IMR-90 (cell line): ENCODE data around the gene GTPBP4. TPM values are rescaled to one million over a fixed set of nuclear protein-coding genes. Genes with fewer than 3 reads are reported as not detected.

ENCODE experiments used
- ATAC-seq: fragments of 200-7000 bp; cut with Tn5 transposase; 2 replicates; pipeline ENCODE4 v1.9.1; 2020; ENCODE audit warnings: low read depth, mild to moderate bottlenecking, moderate library complexity
- BruUV-seq: library from RNA; stranded (reverse); fragments of 400-500 nt; replicated peaks from 2 replicates; lab custom pipeline; 2021; lab: Mats Ljungman, UMichigan
- CTCF ChIA-PET: fragments of 300-600 bp; formaldehyde crosslinking; extraction: SDS; loops from one replicate; lab custom pipeline; 2021; ENCODE audit warnings: antibody characterized with exemption; lab: Yijun Ruan, JAX
- POLR2A ChIA-PET: fragments of 300-600 bp; sonication (Branson Sonifier 250); formaldehyde crosslinking; loops from one replicate; lab custom pipeline; 2022; ENCODE audit warnings: antibody characterized with exemption; ENCODE audit not compliant: unreplicated experiment; lab: Charles Lee
- DNase-seq: peaks from one replicate; pipeline ENCODE4 v3.0.0; 2013
- H2AFZ ChIP-seq: replicated peaks from 2 replicates; pipeline ENCODE3; 2013; ENCODE audit warnings: low read length, mild to moderate bottlenecking; ENCODE audit not compliant: poor library complexity
- H2AK5ac ChIP-seq: 2 replicates; pipeline ENCODE4 v1.6.1; 2013; ENCODE audit warnings: low read depth, low read length, inconsistent platforms
- H2AK9ac ChIP-seq: replicated peaks from 2 replicates; pipeline ENCODE3; 2013; ENCODE audit warnings: mild to moderate bottlenecking, low read depth, low read length, moderate library complexity; ENCODE audit not compliant: poor library complexity
- H2BK120ac ChIP-seq: 2 replicates; pipeline ENCODE4 v1.6.1; 2013; ENCODE audit warnings: low read depth, low read length, inconsistent platforms
- H2BK15ac ChIP-seq: 3 replicates; pipeline ENCODE4 v1.6.1; 2013; ENCODE audit warnings: low read depth, low read length, inconsistent platforms
- H2BK20ac ChIP-seq: 2 replicates; pipeline ENCODE4 v1.6.1; 2013; ENCODE audit warnings: low read depth, mild to moderate bottlenecking, inconsistent platforms, low read length, moderate library complexity
- H2BK5ac ChIP-seq: 2 replicates; pipeline ENCODE4 v1.6.1; 2013; ENCODE audit warnings: mild to moderate bottlenecking, low read depth, low read length, inconsistent platforms; ENCODE audit not compliant: poor library complexity, severe bottlenecking
- H3K14ac ChIP-seq: replicated peaks from 2 replicates; pipeline ENCODE4 v1.6.1; 2013; ENCODE audit warnings: low read depth, low read length, inconsistent platforms
- H3K18ac ChIP-seq: 2 replicates; pipeline ENCODE4 v1.6.1; 2013; ENCODE audit warnings: low read depth, low read length, control low read depth
- H3K23ac ChIP-seq: 2 replicates; pipeline ENCODE4 v1.6.1; 2013; ENCODE audit warnings: low read depth, low read length, inconsistent platforms
- H3K27ac ChIP-seq: 2 replicates; pipeline ENCODE4 v1.5.1; 2013; ENCODE audit warnings: mild to moderate bottlenecking, control low read depth, low read length; ENCODE audit not compliant: insufficient read depth
- H3K27me3 ChIP-seq: 2 replicates; pipeline ENCODE4 v1.6.1; 2013; ENCODE audit warnings: low read length; ENCODE audit not compliant: control insufficient read depth, insufficient read depth
- H3K36me3 ChIP-seq: 2 replicates; pipeline ENCODE4 v1.6.1; 2013; ENCODE audit warnings: low read length, mixed read lengths; ENCODE audit not compliant: control insufficient read depth, insufficient read depth
- H3K4ac ChIP-seq: 2 replicates; pipeline ENCODE4 v1.6.1; 2013; ENCODE audit warnings: low read depth, low read length, inconsistent platforms
- H3K4me1 ChIP-seq: 2 replicates; pipeline ENCODE4 v1.6.1; 2013; ENCODE audit warnings: low read length, mixed read lengths; ENCODE audit not compliant: control insufficient read depth, insufficient read depth
- H3K4me2 ChIP-seq: 2 replicates; pipeline ENCODE4 v1.6.1; 2013; ENCODE audit warnings: low read depth, mild to moderate bottlenecking, control low read depth, low read length, moderate library complexity
- H3K4me3 ChIP-seq: 2 replicates; pipeline ENCODE4 v1.5.1; 2013; ENCODE audit warnings: low read depth, mild to moderate bottlenecking, control low read depth, low read length, moderate library complexity; ENCODE audit not compliant: insufficient read depth
- H3K56ac ChIP-seq: 2 replicates; pipeline ENCODE4 v1.6.1; 2013; ENCODE audit warnings: low read length, inconsistent platforms; ENCODE audit not compliant: insufficient read depth; ENCODE audit errors: extremely low read depth
- H3K79me1 ChIP-seq, 2 experiments: 2 replicates each; pipeline ENCODE4 v1.6.1; 2013; ENCODE audit warnings: low read length in 2 of 2, inconsistent platforms in 1 of 2, low read depth in 1 of 2
- H3K9ac ChIP-seq: 2 replicates; pipeline ENCODE4 v1.6.1; 2013; ENCODE audit warnings: low read depth, low read length, control low read depth
- H3K9me1 ChIP-seq: 2 replicates; pipeline ENCODE4 v1.6.1; 2013; ENCODE audit warnings: low read length, inconsistent platforms; ENCODE audit not compliant: insufficient read depth
- H3K9me3 ChIP-seq: 2 replicates; pipeline ENCODE4 v1.6.1; 2013; ENCODE audit warnings: low read length; ENCODE audit not compliant: control insufficient read depth, insufficient read depth
- H4K20me1 ChIP-seq: 2 replicates; pipeline ENCODE4 v1.6.1; 2013; ENCODE audit warnings: low read length, inconsistent platforms; ENCODE audit not compliant: insufficient read depth
- H4K5ac ChIP-seq: 2 replicates; pipeline ENCODE4 v1.6.1; 2013; ENCODE audit warnings: mild to moderate bottlenecking, low read depth, low read length, control low read depth
- H4K8ac ChIP-seq, 2 experiments: 2 replicates each; pipeline ENCODE4 v1.6.1; 2013; ENCODE audit warnings: low read depth in 2 of 2, low read length in 2 of 2, control low read depth in 1 of 2, inconsistent platforms in 1 of 2
- H4K91ac ChIP-seq: 2 replicates; pipeline ENCODE4 v1.6.1; 2013; ENCODE audit warnings: low read depth, low read length, inconsistent platforms; ENCODE audit not compliant: insufficient read depth
- BHLHE40 ChIP-seq: fragments of 150-350 bp; IDR thresholded peaks from 2 replicates; pipeline ENCODE4 v1.6.1; 2016; ENCODE audit warnings: mild to moderate bottlenecking, low read depth, low read length
- CEBPB ChIP-seq: IDR thresholded peaks from 2 replicates; pipeline ENCODE4 v1.6.1; 2012; ENCODE audit warnings: low read depth, low read length, improper control_type of control experiment
- FOS ChIP-seq: fragments of 150-350 bp; IDR thresholded peaks from 2 replicates; pipeline ENCODE4 v1.6.1; 2016; ENCODE audit warnings: low read depth, low read length
- MAFK ChIP-seq: IDR thresholded peaks from 2 replicates; pipeline ENCODE4 v1.6.1; 2012; ENCODE audit warnings: low read depth, low read length, improper control_type of control experiment
- MAZ ChIP-seq: IDR thresholded peaks from 2 replicates; pipeline ENCODE4 v1.6.1; 2012; ENCODE audit warnings: low read depth, mild to moderate bottlenecking, low read length, improper control_type of control experiment, moderate library complexity, borderline replicate concordance
- MXI1 ChIP-seq: IDR thresholded peaks from 2 replicates; pipeline ENCODE4 v1.6.1; 2012; ENCODE audit warnings: low read depth, mild to moderate bottlenecking, low read length, moderate library complexity, borderline replicate concordance
- NFE2L2 ChIP-seq: fragments of 150-350 bp; IDR thresholded peaks from 2 replicates; pipeline ENCODE4 v1.6.1; 2016; ENCODE audit warnings: low read depth, mild to moderate bottlenecking, low read length
- POLR2A ChIP-seq: IDR thresholded peaks from 2 replicates; pipeline ENCODE4 v1.6.1; 2012; ENCODE audit warnings: mild to moderate bottlenecking, low read depth, low read length
- RAD21 ChIP-seq: IDR thresholded peaks from 2 replicates; pipeline ENCODE4 v1.6.1; 2012; ENCODE audit warnings: low read length, improper control_type of control experiment
- RCOR1 ChIP-seq: IDR thresholded peaks from 2 replicates; pipeline ENCODE4 v1.6.1; 2012; ENCODE audit warnings: mild to moderate bottlenecking, low read length, improper control_type of control experiment; ENCODE audit not compliant: insufficient replicate concordance
- RFX5 ChIP-seq: IDR thresholded peaks from 2 replicates; pipeline ENCODE4 v1.8.0; 2012; ENCODE audit warnings: low read depth, mild to moderate bottlenecking, low read length, moderate library complexity
- SMC3 ChIP-seq: fragments of 150-350 bp; IDR thresholded peaks from 2 replicates; pipeline ENCODE4 v1.6.1; 2016; ENCODE audit warnings: low read depth, mild to moderate bottlenecking, antibody characterized with exemption, low read length, moderate library complexity
- USF2 ChIP-seq: fragments of 150-350 bp; IDR thresholded peaks from 2 replicates; pipeline ENCODE4 v1.6.1; 2017; ENCODE audit warnings: mild to moderate bottlenecking, antibody characterized with exemption, low read length, low read depth
- WGBS, 2 experiments: methylation state at CpG; one replicate each; pipeline versions ENCODE4 v1.1.5 to v1.1.7; 2013; ENCODE audit warnings: missing lambda C conversion rate in 2 of 2; ENCODE audit not compliant: insufficient read length in 1 of 2; ENCODE audit errors: extremely low coverage in 2 of 2; 5-methylcytosine and 5-hydroxymethylcytosine counted together
- dilution Hi-C: fragments of 300-500 bp; cut with HindIII; formaldehyde crosslinking; loops from one replicate; pipeline ENCODE4 v1.14.3; 2018; ENCODE audit warnings: low sequenced_read_pairs; ENCODE audit not compliant: unreplicated experiment
- in situ Hi-C: fragments of 300-500 bp; cut with MboI; formaldehyde crosslinking; loops from 3 replicates; pipeline ENCODE4 v1.14.3; 2019; ENCODE audit warnings: low sequenced_read_pairs, inconsistent platforms, mixed read lengths
- intact Hi-C: fragments of 100-400 bp; cut with micrococcal nuclease; formaldehyde crosslinking; loops from 2 replicates; pipeline ENCODE4 v1.10.0; 2022
- polyA plus RNA-seq, 3 experiments: library from polyadenylated mRNA; depleted of rRNA; stranded (reverse); fragments of >200 nt; gene quantifications; 2 replicates each; pipeline ENCODE4 v1.2.3, GENCODE V29; 2012; ENCODE audit warnings: low replicate concordance in 1 of 3
- total RNA-seq: library from RNA; depleted of rRNA; stranded (reverse); fragments of >200 nt; gene quantifications from 2 replicates; pipeline ENCODE4 v1.2.3, GENCODE V29; 2012
- TF ChIP-seq, protein P1 (sequence below): fragments of 150-350 bp; IDR thresholded peaks from 2 replicates; pipeline ENCODE4 v1.6.1; 2016; ENCODE audit warnings: low read depth, mild to moderate bottlenecking, low read length, moderate library complexity, borderline replicate concordance

Gene GTPBP4
- total and polyA plus RNA-seq, 2 of the 4 experiments (the other 2 are of a cell fraction): 46.2 to 48.6 TPM

DNA sequence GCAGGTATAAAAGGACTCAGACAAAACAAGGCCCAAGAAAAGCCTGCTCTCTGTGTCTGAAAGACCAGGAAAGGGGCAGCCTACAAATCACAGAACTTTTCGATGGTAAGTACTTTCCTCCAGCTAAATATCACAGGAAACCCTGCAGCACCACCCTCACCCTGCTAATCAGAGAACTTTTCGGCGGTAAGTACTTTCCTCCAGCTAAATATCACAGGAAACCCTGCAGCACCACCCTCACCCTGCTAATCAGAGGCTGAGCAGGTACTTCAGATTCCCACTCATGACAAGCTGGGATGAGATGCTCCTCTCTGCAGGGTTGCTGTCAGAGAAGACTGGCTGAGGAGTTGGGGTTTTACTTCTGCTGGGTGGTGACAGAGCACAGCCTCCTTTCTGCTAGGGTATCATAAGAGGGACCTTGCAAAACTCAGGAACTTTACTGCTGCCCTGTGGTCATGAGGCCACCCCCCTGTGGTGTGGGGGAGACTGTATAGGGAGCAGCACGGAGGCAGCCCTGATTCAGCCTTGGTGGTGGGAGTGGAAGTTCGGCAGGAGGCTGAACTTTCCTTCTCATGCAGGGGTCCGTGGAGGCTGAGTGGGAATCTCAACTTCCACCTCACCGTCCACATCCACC is 75.1 kb downstream of the GTPBP4 start (continued):
- TF ChIP-seq RAD21: no peak
- TF ChIP-seq MAFK: no peak
- no peak for TF ChIP-seq MXI1
- no peak for TF ChIP-seq FOS
- TF ChIP-seq POLR2A: no peak
- TF ChIP-seq SMC3: no peak

- intact Hi-C loops: no loop called here
- BruUV-seq: no TSS peak
- no peak overlapping the region for H4K91ac ChIP-seq
- no peak overlapping the region for H3K18ac ChIP-seq
- no peak overlapping the region for H3K9ac ChIP-seq
- H3K79me1 ChIP-seq: peaks cover 38 to 65% of the 10 kb centered on the region in 2 experiments
- H3K36me3 ChIP-seq: peaks cover 5% of the 10 kb centered on the region
- no peak overlapping the region for H2BK15ac ChIP-seq
- H3K27ac ChIP-seq: no peak overlapping the region
- H4K20me1 ChIP-seq: peaks cover 18% of the 10 kb centered on the region
- POLR2A ChIA-PET: no interaction called here
- no peaks in the 10 kb centered on the region for H3K27me3 ChIP-seq
- no peak overlapping the region for H2BK5ac ChIP-seq
- H3K4ac ChIP-seq: no peak overlapping the region
- in situ Hi-C loops: no loop called here
- CTCF ChIA-PET: no interaction called here
- H3K4me2 ChIP-seq: no peak overlapping the region
- no peak overlapping the region for H2BK120ac ChIP-seq
- no peak for DNase-seq
- no peaks in the 10 kb centered on the region for H3K9me3 ChIP-seq
- H2BK20ac ChIP-seq: no peak overlapping the region
- dilution Hi-C loops: no loop called here
- peaks cover 6% of the 10 kb centered on the region; the same call in 1 of the 2 replicates for H3K9me1 ChIP-seq
- H3K23ac ChIP-seq: no peak overlapping the region
- no peak overlapping the region for H4K5ac ChIP-seq
- no peak overlapping the region for H3K56ac ChIP-seq
- no peak for ATAC-seq
- no peak overlapping the region for H3K4me3 ChIP-seq
- no peak overlapping the region for H2AFZ ChIP-seq
- no peak overlapping the region for H3K14ac ChIP-seq
- H3K4me1 ChIP-seq: no peaks in the 10 kb centered on the region; the same call in 1 of the 2 replicates
- H2AK5ac ChIP-seq: no peak overlapping the region
- 100% methylated on average over 2 to 3 of the region's 4 CpGs for WGBS, 2 experiments
- H2AK9ac ChIP-seq: no peak overlapping the region
- H4K8ac ChIP-seq: no peak overlapping the region
- TF ChIP-seq USF2 (no peak), FOS (no peak), RFX5 (no peak), RAD21 (no peak), MXI1 (no peak), NFE2L2 (no peak), POLR2A (no peak), MAFK (no peak), RCOR1 (no peak), CEBPB (no peak), MAZ (no peak), BHLHE40 (no peak)
- TF ChIP-seq, protein P1, sequence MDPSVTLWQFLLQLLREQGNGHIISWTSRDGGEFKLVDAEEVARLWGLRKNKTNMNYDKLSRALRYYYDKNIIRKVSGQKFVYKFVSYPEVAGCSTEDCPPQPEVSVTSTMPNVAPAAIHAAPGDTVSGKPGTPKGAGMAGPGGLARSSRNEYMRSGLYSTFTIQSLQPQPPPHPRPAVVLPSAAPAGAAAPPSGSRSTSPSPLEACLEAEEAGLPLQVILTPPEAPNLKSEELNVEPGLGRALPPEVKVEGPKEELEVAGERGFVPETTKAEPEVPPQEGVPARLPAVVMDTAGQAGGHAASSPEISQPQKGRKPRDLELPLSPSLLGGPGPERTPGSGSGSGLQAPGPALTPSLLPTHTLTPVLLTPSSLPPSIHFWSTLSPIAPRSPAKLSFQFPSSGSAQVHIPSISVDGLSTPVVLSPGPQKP: no peak
Observed at GRCh38 chr10:1064964-1065247, 76.7 kb downstream of the GTPBP4 start.
